ENCODE results near the gene PRKAR1B.

PRKAR1B gene

DNA sequence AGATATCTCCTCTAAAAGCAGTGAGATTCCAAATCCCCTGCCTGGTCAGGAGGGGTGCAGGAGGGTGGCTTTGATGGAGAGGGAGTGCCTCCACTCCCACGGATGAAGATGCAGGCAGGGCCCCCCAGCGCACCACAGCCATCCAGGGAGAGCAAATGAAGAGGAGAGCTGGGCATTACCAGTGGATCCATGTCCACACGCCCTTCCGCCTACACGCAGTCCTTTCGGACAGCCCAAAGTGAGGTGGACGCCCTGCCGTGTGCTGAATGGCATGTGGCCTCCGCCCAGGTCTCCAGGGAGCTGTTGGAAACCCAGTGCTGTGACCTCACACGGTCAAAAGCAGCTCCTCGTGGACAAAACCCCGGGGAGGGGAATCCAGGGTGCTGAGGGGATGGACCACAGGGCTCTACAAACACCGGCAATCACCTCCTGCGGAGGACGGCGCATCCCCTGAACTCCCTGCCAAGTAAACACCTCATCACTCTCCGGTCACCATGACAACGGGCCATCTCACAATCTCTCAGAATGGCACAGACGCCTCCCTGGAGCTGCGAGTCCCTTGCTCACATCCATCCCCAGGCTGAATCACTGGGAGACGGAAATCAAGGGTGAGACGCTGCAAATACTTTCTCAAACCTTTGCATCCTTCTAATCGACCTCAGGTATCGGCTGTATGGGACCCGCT is 35.6 kb downstream of the PRKAR1B start:
- no peak for DNase-seq (ENCODE audit: low spot score)

DNA sequence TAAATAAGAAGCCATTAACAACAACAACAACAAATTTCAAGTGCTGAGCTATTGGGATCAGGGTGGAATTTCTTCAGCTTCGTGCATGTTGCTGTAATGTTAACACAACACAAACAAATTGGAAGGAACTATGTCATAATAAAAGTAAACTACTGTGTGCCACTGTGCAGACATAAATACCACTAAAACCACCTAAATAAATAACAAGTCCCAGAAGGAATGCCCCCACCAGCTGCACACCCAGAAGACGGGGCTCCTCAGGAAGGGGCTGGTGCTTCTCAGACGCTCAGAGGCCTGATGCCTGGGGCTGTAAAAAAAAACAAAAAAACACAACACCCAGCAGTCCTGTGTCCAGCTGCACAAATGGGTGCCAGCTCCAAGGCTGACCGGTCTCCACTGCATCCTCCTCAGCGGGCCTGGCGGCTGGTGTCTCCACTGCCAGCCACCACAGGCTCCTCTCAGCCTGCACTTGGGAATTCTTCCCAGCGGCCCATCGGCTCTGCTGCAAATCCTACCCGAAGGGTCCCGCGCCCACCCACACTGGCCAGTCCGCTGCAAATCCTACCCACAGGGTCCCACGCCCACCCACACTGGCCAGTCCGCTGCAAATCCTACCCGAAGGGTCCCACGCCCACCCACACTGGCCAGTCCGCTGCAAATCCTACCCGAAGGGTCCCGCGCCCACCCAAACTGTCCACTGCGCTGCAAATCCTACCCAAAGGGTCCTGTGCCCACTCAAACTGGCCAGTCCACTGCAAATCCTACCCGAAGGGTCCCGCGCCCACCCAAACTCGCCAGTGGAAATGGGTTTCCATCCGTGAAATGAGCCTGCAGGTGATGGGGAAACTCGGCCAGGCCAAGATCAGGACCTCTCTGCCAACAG is 36.4 kb downstream of the PRKAR1B start:
- DNase-seq (ENCODE audit: low spot score): no peak

DNA sequence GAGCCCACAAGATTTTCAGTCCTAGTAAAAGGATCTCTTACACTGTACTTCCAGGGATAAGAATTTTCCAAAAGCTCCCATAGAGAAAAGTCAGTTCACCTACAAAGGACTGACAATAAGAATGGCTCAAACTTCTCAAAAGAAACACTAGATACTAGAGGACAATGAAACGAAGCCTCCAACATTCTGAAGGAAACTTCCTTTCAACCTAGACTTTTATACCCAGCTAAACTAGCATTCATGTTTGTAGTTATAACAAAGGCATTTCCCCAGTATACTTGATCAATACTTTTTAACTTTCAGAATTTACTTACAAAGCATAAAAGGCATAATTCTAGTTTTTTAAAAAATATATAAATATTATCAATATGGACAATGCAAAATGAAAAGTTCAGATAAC is 41.5 kb downstream of the PRKAR1B start:
- no peak for DNase-seq (ENCODE audit: low spot score)

DNA sequence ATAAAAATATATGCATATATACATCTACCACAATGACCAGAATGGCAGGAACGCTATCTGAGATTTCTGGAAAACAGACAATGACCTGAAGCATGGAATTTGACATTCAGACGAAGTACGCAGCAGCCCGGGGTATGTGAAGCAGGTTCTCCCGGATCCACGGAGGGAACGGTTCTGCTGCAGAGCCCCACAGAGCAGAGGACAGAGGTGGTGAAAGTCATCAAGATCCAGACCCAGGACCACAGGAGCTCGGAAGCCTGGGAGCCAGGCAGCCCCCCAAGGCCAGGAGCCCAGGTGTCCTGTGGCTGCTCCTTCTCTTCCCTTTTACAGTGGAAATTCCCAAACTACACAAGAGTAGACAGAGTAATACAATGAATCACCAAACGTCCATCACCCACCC is 42.7 kb downstream of the PRKAR1B start:
- DNase-seq (ENCODE audit: low spot score): no peak

DNA sequence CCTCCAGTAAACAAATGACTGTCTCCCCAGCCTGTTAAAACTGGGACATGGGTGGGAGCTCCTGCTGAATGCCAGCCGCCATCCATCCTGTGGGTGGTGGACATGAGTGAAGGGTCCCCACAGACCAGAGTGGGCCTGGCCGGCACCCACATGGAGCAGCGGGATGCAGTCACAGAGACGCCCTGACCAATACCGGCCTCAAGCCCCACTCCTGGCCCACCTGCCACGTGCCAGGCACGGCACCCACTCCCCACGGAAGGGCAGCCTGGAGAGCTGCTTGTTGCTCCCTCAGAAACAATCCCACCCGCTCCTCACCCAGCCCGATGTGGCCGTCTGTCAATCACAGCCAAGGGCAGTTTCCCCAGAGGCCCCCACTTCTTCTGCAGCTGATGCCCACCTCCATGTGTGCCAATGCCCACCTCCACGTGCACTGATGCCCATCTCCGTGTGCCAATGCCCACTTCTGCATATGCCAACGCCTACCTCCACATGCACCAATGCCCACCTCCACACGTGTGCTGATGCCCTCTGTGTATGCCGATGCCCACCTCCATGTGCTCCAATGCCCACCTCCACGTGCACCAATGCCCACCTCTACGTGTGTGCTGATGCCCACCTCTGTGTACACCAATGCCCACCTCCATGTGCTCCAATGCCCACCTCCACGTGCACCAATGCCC is 43.4 kb downstream of the PRKAR1B start:
- no peak for DNase-seq (ENCODE audit: low spot score)

DNA sequence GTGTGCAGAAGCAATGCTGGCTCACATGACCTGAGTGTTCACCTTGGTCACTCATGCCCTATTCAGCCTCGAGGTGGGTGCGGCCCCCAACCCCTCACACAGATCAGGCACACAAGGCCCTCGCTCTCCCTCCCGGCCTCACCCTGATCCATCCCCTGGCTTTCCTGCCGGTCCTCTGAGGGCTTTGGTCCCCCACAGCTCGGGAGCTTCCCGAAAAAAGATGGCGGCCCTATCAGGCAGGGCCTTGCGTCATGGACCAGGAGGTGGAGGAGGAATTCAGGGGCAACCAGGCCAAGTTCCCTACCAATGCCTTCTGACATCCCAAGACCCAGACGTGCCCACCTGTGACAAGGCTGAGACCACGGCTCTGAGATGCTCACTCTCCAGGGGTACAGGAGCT is 44.3 kb downstream of the PRKAR1B start:
- no peak for DNase-seq (ENCODE audit: low spot score)

DNA sequence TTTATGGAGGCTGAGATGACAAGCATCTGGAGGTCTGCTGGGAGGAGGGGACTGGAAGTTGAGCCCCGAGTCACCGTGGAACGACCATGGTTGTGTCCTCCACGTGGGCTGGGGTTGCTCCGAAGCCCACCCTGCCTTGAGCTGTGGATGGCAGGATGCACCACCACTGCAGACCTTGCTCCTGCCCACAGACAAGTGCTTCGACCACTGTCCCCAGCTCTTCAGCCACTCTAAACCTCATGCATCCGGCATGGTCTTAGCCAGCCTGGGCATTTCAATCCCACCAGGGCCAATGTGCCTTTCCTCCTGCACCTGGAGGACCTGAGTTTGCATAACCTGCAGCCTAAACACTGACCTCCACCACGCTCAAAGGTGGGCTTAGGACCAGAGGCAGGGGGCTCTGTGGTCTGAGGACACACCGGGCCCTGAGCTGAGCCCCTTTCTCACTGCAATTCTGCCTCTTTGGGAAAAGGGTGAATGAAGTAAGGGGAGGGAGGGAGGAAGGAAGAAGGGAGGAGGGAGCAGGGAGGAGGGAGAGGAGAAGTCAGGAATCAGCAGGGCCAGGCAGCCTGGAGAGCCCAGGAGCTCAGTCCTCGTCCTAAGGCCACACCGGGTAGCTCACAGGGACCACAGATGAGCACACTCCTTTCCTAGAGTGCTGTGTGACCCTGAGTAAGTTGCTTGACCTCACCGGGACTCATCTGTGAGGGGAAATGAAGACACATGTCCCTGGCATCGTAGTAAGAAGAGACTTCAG is 45.4 kb downstream of the PRKAR1B start:
- DNase-seq (ENCODE audit: low spot score): no peak

DNA sequence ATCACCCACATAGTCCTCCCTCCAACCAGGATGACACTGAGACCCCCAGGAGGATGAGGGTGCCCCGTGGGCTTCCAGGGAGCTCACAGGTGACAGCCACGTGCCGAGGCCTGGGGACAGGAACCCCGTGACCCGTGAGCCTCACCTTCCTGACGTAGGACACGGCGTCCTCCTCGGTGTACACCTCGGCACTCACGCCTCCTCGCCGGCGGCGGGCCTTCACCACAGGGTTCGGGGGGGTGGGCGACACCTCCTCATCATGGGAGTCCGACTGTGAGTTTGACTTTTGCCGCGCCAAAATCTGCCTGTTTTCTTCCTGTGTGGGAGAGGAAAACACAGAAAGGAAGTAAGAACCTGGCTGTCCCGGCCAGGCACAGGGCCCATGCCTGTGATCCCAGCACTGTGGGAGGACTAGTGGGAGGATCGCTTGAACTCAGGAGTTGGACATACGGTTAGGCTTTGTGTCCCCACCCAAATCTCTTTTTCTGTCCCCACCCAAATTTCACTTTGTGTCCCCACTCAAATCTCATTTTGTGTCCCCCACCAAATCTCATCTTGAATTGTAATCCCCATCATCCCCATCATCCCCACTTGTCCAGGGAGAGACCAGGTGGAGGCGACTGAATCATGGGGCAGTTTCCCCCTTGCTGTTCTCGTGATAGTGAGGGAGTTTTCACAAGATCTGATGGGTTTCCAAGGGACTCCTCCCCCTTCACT is 46.5 kb downstream of the PRKAR1B start:
- DNase-seq (ENCODE audit: low spot score): no peak

DNA sequence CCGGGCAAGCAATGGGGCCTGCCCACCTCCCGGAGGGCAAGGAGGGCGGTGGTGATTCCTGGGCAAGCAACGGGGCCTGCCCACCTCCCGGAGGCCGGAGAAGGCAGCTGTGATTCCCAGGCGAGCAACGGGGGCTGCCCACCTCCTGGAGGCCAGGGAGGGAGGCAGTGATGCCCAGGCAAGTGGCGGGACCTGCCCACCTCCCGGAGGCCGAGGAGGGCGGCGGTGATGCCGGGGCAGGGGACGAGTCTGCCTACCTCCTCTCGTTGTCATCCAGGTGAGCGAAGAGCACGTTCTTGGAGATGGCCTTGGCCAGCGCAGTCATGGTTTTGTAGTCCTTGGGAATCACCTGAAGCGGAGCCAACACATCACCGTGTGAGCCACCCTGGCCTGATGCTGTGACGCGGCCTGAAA is 50.1 kb downstream of the PRKAR1B start:
- no peak for DNase-seq (ENCODE audit: low spot score)

DNA sequence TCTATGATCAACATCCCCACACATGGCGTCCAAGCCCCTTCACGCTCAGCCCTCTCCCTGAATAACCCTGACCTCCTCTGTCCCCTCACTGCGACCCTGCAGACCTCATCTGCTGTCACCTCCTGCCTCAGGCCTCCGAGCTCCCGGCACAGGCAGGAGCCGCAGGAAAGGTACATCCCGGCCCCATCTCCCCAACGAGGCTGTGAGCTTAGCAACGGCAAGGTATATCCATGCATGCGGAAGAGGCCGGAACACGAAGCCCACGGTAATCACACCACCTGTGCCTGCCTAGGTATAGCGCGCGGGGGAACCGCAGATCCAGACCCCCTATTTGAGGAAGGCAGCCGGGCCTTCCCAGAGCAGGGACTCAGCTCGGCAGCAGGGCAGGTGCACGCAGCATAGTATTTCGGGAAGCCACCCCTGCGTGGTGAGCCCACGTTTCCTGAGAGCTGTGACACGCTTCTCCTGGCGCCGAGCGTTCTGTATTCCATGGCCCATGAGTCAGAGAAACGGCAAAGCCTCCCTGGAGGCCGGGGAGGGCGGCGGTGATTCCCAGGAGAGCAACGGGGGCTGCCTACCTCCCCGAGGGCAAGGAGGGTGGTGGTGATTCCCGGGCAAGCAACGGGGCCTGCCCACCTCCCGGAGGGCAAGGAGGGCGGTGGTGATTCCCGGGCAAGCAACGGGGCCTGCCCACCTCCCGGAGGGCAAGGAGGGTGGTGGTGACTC is 50.7 kb downstream of the PRKAR1B start:
- no peak for DNase-seq (ENCODE audit: low spot score)

DNA sequence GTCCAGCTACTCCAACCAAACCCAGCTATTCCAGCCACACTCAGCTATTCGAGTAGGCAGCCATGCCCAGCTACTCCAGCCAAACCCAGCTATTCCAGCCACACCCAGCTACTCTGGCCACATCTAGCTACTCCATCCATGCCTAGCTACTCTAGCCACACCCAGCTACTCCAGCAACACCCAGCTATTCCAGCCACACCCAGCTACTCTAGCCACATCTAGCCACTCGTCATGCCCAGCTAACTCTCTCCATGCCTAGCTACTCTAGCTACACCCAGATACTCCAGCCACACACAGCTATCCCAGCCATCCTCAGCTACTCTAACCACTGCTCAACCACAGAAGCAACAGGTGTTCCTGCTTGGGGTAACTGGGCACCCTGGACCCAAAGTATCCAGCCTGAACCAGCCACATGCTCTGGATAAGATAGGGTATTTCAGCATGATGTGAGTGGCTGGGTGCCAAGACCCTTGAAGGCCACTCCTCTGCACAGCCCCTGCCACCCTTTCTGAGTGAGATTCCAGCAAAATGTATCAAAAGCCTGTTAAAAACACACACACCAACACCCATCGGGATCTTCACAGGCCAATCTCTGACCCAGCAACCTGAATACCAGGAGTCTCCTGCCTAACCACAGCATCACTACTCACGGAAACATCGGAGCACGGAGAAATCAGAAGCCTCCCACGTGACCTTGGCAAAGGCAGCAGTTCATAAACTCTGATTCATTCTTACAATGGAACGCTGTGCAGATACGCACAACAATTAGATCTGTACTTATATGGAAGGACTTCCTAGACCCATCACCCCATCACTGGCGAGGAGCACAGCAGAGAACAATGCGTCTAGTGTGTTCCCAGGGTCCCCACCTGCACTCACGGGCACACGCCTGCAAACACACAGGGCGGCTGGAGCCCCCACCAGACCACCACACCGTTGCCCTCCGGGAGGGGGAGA is 52.3 kb downstream of the PRKAR1B start:
- DNase-seq (ENCODE audit: low spot score): no peak

DNA sequence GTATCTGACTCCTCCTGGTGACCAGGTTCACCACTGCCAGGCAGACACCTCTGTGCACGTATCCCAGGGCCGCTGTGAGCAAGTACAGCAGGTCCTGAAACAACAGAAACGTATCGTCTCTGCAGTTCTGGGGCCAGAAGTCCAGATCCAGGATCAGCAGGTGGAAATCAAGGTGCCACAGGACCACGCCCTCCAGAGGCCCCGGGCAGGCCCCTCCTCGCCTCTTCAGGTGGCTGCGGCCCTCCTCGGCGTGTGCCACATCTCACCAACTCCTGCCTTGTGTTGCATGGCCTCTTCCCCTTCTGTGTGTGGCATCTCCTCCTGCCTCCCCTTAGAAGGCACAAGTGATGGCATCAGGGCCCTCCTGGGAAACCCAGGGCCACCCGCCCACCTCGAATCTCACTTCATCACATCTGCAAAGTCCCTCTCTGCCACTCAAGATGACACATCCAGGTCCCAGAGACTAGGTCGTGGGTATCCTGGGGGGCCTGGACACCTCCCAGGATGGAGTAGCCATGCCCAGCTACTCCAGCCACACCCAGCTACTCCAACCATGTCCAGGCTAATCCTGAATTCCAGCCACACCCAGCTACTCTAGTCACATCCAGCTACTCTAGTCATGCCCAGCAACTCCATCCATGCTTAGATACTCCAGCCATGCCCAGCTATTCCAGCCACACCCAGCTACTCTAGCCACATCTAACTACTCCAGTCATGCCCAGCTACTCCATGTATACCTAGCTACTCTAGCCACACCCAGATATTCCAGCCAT is 53.2 kb downstream of the PRKAR1B start:
- DNase-seq (ENCODE audit: low spot score): no peak

DNA sequence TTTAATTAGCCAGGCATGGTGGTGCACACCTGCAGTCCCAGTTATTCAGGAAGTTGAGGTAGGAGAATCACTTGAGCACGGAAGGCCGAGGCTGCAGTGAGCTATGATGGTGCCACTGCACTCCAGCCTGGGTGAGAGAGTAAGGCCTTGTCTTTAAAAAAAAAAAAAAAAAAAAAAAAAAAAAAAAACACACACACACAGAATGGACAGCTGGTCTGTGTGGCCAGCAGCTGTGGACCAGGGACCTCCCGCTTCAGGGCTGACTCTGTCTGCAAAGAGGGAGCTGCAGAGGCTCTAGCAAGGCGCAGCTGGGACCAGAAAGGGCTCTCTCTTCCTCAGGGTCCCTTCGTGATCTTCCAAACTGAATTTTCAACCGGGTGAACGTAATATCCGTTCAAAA is 54.2 kb downstream of the PRKAR1B start:
- DNase-seq (ENCODE audit: low spot score): no peak

DNA sequence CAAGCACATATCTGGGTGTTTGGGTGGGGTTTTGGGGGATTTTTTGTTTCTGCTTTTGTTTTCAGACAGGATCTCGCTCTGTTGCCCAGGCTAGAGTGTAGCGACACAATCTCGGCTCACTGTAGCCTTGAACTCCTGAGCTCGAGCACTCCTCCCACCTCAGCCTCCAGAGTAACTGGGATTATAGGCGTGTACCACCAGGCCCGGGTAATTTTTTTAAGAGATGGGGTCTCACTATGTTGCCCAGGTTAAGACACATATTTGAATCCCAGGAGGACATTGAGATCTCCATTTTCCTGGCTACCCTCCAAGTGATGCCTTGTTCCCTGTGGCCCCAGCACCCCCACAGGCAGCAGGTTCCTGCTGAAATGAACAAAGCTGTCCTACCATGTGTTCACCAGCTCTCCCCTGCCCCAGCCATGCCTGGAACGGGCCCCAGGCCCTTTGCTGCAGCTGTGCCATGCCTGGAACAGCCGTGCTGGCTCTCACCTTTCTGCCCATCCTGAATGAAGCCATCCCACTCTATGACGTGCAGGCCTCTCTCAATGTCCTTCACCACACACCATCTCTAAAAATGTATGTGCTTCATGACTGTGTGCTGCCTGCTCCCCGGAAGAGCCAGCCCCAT is 55.6 kb downstream of the PRKAR1B start:
- DNase-seq (ENCODE audit: low spot score): no peak

DNA sequence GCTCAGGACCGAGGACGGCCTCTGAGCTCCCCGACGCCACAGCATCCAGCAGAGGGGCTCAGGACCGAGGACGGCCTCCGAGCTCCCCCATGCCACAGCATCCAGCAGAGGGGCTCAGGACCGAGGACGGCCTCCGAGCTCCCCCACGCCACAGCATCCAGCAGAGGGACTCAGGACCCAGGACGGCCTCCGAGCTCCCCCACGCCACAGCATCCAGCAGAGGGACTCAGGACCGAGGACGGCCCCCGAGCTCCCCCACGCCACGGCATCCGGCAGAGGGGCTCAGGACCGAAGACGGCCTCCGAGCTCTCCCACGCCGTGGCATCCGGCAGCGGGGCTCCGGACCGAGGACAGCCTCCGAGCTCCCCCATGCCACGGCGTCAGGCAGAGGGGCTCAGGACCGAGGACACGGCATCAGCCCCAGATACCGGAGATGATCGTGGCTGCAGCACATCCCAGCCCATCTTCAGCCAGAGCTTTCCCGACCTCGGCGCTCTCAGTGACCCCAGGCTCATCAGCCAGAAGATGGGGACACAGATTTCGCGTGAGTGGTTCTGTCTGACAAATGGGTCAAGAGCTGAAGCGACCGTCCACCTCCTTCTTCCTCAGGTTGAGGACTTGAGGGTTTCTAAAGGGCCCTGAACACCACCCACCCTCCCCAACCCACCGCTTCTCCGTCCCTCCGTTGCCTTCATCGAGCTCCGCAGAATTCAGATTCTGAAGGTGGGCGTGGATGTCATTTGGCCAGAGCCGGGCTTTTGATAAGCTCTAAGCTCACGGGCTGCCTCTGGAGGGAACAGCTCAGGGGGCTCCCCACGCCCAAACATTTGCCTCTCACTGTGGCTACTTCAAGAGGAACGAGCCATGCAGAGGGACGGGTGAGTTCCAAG is 56.3 kb downstream of the PRKAR1B start:
- DNase-seq (ENCODE audit: low spot score): no peak

DNA sequence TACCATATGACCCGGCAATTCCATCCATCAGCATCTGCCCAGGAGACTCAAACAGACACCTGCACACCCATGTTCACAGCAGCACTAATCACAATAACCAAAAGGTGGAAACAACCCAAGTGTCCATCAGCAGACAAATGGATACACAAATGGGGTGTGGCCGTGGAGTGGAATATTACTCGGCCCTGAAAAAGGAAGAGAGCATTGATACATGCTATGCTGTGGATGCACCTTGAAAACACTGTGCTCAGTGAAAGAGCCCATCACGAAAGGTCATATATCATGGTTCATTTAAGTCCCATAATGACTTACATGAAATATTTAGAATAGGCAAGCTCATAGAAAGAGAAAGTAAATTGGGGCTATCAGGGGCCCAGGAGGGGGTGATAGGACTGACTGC is 58.1 kb downstream of the PRKAR1B start:
- DNase-seq (ENCODE audit: low spot score): no peak

DNA sequence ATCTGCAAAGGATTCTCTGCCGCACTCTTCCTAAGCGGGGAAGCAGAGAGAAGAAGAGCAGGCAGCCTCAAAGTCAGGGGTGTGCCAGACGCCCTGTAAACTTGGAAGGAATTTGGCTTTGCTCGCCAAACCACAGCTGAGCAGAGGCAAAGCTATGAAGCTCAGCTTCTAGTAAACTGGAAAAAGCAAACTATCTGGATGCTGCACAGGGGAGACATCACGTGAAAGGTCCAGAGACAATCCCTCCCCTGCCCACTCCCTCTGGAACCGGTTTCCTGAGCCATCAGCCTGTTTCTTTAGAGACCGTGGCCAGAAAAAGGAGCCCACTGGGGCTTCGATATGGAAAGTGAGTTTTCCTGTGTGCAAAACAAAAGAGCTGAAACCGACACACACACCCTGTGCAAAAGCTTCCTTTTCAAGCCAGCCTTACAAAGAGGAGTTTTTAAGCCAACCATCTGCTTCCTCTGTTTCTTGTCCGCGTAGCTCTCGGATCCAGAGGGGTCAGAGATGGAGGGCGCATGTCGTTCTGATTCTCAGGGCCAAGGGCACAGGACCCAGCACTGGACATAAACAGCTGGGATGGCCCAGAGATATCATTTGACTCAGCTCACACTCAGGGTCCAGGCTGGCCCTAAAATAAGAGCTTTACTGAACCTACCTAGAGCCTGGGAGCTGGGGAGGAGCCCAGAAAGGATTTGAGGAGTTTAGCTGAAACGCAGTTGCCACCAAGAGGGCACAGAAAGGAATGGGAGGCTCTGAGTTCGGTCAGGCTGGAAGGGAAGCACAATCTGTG is 58.7 kb downstream of the PRKAR1B start:
- no peak for DNase-seq (ENCODE audit: low spot score)

Measured in HuH-7.5 (cell line).